Endothelial cell of hepatic sinusoid (primary cell): ENCODE data around the gene AVL9.

Source experiments
- in situ Hi-C: cut with HindIII; loops from 2 replicates; pipeline ENCODE4 v1.10.0; 2017; ENCODE audit warnings: low sequenced_read_pairs

Gene AVL9

DNA sequence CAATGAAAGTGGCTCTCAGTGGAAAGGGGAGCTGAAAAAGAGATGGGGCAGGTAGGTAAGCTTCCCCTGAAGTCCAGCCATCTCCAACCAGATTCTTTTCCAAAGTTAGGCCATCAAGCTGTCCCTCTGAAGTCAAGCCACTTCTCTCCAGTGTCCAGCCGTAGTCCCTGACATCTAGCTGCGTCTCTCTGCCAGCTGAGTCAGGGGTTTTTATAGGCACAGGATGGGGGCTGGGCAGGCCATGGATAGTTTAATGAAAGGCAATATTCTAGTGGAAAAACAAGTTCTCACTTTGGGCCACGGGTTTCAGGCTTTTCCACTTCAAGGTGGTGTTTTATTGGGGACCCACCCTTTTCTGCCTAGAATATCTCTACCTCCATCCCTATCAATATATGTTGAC is 36.8 kb downstream of the AVL9 start:
- in situ Hi-C loops: no loop called here

GRCh38 chr7:32532716-32533115 is 37.4 kb downstream of the AVL9 start:
- in situ Hi-C loops: no loop called here

- in situ Hi-C loops: no loop called here
Observed at GRCh38 chr7:32533276-32534029, 38.2 kb downstream of the AVL9 start.

GRCh38 chr7:32535162-32535702 is 39.9 kb downstream of the AVL9 start:
- in situ Hi-C loops: no loop called here

DNA sequence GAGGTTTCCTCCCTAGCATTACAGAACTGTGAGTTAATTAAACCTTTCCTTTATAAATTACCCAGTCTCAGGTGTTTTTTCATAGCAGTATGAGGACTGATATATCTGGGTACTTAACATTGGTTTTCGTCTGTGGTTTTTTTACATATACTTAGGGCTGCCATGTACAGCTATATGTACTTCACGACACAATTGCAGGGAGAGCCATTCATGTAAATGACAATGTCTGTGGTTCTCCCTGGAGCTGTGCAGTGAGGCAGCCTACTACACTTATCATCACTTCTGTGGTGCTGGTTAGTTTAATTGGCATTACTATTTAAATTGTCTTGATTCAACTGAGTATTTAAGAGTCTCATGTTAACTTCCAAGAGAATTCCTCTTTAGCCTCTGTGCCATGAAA is 40.7 kb downstream of the AVL9 start:
- in situ Hi-C loops: no loop called here

DNA sequence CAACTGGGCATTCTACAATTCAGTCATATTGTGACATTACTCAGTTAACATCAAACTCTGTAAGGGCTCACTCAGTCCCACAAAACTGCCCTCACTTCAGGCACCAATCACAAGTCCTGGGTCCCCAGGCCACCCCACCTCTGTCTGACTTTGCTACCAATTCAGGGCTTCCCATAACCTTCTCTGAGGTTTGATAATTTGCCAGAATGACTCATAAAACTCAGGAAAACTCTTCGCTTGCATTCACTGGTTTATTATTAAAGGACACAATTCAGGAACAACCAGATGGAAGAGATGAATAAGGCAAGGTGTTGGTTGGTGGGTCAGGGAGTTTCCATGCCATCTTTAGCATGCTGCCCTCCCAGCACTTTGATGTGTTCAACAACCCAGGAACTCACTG is 41.3 kb downstream of the AVL9 start:
- in situ Hi-C loops: no loop called here

GRCh38 chr7:32537760-32538159 is 42.5 kb downstream of the AVL9 start:
- in situ Hi-C loops: no loop called here

DNA sequence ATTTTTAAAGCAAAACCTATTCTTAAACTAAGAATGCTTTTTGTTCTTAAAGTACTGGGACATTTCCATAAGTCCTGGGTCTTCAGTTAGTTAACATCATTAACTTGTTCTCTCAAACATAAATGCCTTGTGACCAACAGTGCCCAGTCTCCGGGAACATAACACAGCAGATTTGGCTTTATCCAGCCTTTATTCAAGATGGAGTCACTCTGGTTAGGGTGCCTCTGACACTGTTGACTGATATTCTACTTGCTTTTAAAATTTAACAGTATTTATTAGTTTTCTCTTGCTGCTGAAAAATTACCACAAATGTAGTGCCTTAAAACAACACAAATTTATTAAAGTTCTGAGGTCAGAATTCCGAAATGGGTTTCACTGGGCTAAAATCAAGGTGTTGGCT is 44.1 kb downstream of the AVL9 start:
- in situ Hi-C loops: no loop called here

DNA sequence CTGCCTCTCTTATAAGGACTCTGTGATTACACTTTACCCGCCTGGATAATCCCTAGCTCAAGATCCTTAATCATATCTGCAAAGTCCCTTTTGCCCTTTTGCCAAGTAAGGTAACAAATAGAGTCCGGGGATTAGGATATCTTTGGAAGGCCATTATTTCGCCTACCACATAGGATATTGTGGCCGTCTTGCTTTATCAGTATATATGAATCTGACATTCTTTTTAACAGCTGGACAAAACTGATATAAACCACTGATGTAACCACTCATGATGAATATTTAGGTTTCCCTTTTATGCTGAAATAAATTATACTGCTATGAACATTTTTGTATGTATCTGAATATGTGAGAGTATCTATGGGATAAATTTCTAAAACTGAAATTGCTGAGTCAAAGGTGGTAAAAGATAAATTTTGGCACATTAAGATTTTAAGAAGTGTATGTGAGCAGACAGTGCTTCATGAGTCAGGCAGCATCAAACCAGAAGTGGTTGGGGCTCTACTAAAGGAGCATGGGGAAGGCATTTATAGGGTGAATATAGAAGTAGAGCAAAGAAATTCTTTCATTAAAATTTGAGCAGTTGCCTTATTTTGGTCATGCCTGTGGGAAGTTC is 44.7 kb downstream of the AVL9 start:
- in situ Hi-C loops: no loop called here

DNA sequence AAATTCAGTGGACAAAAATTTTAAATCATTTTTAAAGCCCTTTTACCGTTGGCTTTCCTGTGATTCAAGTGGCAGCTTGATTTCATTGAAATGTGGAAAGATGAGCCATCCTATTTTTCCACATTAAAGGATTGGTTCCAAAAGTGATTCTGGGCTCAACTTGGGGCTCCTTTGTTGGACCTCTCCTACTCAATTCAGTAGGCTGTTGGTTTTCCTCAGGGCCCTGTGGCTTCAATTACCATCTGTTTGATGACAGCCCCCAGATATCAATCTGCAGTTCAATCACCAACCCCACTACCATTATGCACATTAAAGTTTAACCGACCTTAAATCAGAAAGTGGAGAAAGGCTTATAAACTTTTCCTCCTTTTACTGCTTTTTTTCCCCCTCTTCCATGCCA is 47.3 kb downstream of the AVL9 start:
- in situ Hi-C loops: no loop called here

DNA sequence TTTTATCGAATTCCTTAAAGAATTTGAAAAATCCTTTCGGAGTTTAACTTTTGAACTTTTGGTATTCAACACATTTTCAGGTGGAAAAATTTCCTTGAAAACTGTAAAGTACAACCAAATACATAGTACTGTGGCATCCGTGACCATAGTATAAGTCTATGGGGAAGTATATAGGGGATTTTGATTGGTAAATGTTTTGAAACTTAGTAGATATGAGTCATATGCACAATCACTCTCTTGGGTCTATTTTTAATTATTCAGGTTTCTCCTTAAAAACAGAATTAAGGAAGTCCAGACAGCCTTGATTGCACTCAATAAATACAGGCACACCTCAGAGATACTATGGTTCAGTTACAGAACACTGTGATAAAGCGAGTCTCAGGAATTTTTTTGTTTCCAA is 64.2 kb downstream of the AVL9 start:
- in situ Hi-C loops: no loop called here

DNA sequence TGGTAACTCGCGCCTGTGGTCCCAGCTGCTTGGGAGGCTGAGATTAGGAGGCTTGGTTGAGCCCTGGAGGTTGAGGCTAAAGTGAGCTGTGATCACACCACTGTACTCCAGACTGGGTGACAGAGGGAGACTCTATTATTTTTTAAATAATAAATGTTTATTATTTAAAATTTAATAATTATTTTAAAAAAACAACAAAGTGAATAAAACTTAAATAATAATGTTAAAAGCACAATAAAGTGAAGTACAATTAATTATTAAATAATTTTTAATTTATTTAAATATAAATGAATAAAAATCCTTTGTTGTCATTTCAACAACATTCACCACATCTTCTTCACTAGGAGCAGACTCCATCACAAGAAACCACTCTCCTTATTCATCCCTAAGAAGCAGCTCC is 64.8 kb downstream of the AVL9 start:
- in situ Hi-C loops: no loop called here

DNA sequence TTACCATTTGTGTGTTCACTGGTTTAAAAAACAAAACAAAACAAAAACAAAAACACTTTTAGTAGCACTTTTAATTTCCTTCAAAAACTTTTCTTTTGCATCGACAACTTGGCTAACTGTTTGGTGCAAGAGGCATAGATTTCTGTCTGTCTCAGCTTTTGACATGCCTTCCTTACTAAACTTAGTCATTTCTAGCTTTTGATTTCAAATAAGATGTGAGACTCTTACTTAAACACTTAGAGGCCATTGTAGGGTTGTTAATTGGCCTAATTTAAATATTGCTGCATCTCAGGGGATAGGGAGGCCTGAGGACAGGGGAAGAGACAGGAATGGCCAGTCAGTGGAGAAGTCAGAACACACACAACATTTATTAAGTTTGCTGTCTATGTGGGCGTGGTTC is 66.3 kb downstream of the AVL9 start:
- in situ Hi-C loops: no loop called here

GRCh38 chr7:32564542-32564941 is 69.3 kb downstream of the AVL9 start:
- in situ Hi-C loops: no loop called here

- in situ Hi-C loops: no loop called here
Observed at GRCh38 chr7:32569388-32570289, 74.3 kb downstream of the AVL9 start.

DNA sequence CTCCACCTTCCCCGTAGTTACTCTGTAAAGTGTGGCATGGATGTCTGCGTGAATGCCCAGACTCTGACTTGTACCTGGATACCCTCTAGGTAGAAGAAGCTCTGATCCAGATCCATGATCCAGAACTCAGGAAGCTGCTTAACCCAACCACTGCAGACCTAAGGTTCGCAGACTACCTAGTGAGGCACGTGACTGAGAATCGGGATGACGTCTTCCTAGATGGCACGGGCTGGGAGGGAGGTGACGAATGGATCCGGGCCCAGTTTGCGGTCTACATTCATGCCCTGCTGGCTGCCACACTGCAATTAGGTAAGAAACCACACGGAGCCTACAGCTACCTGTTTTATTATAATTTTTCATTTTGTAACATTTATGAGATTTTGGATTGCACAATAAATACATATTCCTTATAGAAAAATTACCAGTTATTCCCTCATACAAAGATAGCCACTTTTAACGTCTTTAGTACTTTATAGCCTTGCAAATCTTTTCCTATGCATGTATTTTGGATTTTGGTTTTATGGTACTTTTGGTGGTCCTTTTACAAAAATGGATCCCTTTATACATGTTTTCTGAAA is 77.9 kb downstream of the AVL9 start:
- in situ Hi-C loops: no loop called here

DNA sequence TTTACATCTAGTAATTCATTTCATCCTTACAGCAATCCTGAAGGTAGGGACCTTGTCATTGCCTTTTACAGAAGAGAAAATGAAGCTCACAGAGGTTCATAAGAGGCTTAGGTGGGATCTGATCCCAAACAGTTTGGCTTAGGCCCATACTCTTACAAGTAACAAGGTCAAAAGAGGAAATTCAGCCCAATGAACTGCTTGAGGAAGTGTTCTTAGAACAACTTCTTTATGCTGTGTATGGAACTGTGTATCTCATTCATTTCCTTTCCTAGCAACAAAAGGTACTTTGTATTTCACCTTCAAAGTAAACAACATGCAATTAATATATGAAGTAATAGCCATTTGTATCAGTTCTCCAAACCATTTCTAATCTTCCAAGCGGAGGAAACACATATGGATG is 79.3 kb downstream of the AVL9 start:
- in situ Hi-C loops: no loop called here

DNA sequence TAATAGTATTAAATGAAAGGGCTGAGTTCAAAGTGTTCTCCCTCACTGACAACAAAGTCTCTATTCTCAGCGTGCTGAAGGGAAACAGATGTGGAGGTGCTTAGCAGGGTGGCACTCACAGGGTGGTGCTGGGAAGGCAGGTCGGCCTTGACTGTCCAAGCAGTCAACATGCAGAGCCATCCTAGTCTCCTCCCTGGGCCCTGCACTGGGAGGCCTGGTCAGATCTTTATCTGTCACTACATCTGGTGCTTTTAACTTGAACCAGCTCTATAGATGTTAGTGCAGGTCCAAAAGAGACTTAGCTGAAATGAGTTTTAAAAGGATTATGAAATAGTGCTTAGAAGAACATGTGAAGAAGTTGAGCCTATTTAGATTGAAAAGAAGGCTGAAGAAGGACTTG is 82.1 kb downstream of the AVL9 start:
- in situ Hi-C loops: no loop called here

GRCh38 chr7:32579776-32580175 is 84.5 kb downstream of the AVL9 start:
- in situ Hi-C loops: no loop called here

GRCh38 chr7:32580646-32581045 is 85.4 kb downstream of the AVL9 start:
- in situ Hi-C loops: no loop called here

- in situ Hi-C loops: no loop called here
Observed at GRCh38 chr7:32582036-32582435, 86.7 kb downstream of the AVL9 start.
